ENCODE results near the gene EIF5B.

GRCh38 chr2:99404039-99404796 lies 67.0 kb downstream of the EIF5B start:
- TF ChIP-seq EZH2 (IDR thresholded peaks at IDR 0.05; ENCODE audit: low read length, missing control alignments) (no peak), CTCF (conservative IDR thresholded peaks at IDR 0.05 in 1 of 2, IDR thresholded peaks at IDR 0.05 in 1 of 2; ENCODE audit: low read depth in 1 of 2, low read length in 2 of 2) (no peak)
